Transverse colon (tissue), 4 donors: ENCODE data around the gene UACA. TPM values are rescaled to one million over a fixed set of nuclear protein-coding genes. Genes with fewer than 3 reads are reported as not detected.

Source experiments
- DNase-seq: peaks from one replicate; pipeline ENCODE4 v3.0.0-alpha.2; 2019
- H3K27ac ChIP-seq, 4 donors: fragments of 200-600 bp; sonication (generic); 2 replicates each; pipeline ENCODE4 v1.5.1; 2016 to 2018; ENCODE audit warnings: inconsistent platforms in 4 of 4
- H3K27me3 ChIP-seq: fragments of 200-600 bp; sonication (generic); 2 replicates; pipeline ENCODE4 v1.5.1; 2017; ENCODE audit warnings: inconsistent platforms
- H3K36me3 ChIP-seq, 4 donors: fragments of 200-600 bp; sonication (generic); 2 replicates each; pipeline ENCODE4 v1.5.1; 2017 to 2019; ENCODE audit warnings: inconsistent platforms in 4 of 4
- H3K4me1 ChIP-seq, 4 donors: fragments of 200-600 bp; sonication (generic); 2 replicates each; pipeline ENCODE4 v1.5.1; 2017 to 2020; ENCODE audit warnings: inconsistent platforms in 4 of 4
- H3K4me3 ChIP-seq, 4 donors: fragments of 200-600 bp; sonication (generic); 1 replicate in 1 of 4; 2 replicates in 3 of 4; pipeline versions ENCODE4 v1.5.1 to v1.6.1; 2017 to 2019; ENCODE audit warnings: inconsistent platforms in 4 of 4
- H3K9me3 ChIP-seq, 2 donors: fragments of 200-600 bp; sonication (generic); 2 replicates each; pipeline ENCODE4 v1.5.1; 2017 to 2019; ENCODE audit warnings: inconsistent platforms in 2 of 2
- EP300 ChIP-seq: sonication (generic); formaldehyde crosslinking; IDR thresholded peaks from one replicate; pipeline ENCODE4 v1.6.1; 2017; ENCODE audit warnings: antibody characterized with exemption, low read depth
- POLR2A ChIP-seq: fragments of 450-650 bp; IDR thresholded peaks from one replicate; pipeline ENCODE4 v1.6.1; 2016; ENCODE audit warnings: antibody characterized with exemption, mild to moderate bottlenecking, moderate library complexity
- POLR2AphosphoS5 ChIP-seq, 3 donors: sonication (generic); formaldehyde crosslinking; IDR thresholded peaks; one replicate each; pipeline ENCODE4 v1.6.1; 2016; ENCODE audit warnings: antibody characterized with exemption in 3 of 3
- WGBS, 2 donors: methylation state at CpG; one replicate each; pipeline ENCODE4 v1.1.5; 2018; ENCODE audit warnings: low coverage in 1 of 2; 5-methylcytosine and 5-hydroxymethylcytosine counted together
- in situ Hi-C, 4 donors: fragments of 200-750 bp; cut with MboI; loops; one replicate each; pipeline versions ENCODE4 v1.15.0 to v1.15.1; 2017; ENCODE audit warnings: low sequenced_read_pairs in 3 of 4, low pct_ligation_motif_present in 1 of 4, low pct_unique_long_range_greater_than_20kb in 1 of 4
- intact Hi-C: fragments of 100-400 bp; cut with DNase I; formaldehyde crosslinking; loops from one replicate; pipeline ENCODE4 v1.15.1; 2023; ENCODE audit warnings: low total_unique reads
- total RNA-seq, 4 donors: library from RNA; depleted of rRNA; stranded (reverse); fragments of >200 nt; gene quantifications; one replicate each; pipeline ENCODE4 v1.1.0, GENCODE V29; 2016
- TF ChIP-seq, protein P1 (sequence below), 5 experiments: fragments of 200-600 bp in 3 of 5; fragments of 450-650 bp in 2 of 5; sonication (generic) in 3 of 5; IDR thresholded peaks; 1 replicate in 2 of 5; 2 replicates in 3 of 5; pipeline ENCODE4 v1.5.1; 2016 to 2017; ENCODE audit warnings: antibody characterized with exemption in 5 of 5, inconsistent platforms in 3 of 5, mild to moderate bottlenecking in 2 of 5, moderate library complexity in 1 of 5

The UACA gene
- total RNA-seq, 4 donors from 2014 or later = 19.5 to 90.5 (median 40.8) TPM

DNA sequence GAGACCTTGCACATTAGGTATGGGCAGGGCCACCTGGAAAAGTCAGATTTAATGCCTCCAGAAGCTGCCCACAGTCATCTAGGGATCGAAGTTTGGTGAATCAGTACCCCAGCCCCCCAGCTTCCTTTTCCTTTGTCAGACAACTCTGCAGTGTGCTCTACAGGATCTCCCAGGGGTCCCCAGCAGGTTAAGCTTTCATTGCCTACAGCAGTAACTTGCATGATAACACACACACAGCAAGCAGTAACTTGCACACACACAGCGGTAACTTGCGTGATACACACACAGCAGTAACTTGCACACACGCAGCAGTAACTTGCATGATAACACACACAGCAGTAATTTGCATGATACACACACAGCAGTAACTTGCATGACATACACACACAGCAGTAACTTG, 131.3 kb downstream of the UACA start:
- no peak for DNase-seq
- WGBS, 2 donors = 78% methylated on average over 4 of the region's 4 CpGs; no CpG with 5 or more reads in 1 of the 2 donors
- in situ Hi-C loops = no loop called here

DNA sequence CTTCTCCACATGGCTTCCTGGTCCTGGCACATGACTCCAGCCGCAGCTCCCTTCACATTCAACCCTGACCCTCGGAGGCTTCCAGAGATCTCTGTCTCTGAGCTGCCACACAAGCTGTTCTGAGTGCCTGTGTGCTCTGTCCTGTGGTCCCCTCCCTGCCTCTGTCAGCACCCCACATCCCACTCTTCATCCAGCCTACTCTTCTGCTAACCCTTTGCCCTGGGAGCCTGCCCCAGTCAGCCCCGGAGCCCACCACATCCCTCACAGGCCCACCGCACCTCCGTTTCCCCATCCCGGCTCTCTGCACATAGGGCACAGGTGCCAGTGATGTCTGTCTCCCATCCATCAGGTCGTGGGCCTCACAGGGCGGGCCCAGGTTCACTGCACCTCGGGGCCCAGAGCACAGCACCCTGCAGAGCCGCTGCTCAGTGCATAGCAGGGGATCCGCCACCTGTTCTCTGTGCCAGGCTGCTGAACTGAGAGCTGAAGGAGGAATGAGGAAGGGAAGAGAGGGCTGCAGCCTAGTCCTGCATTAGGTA, 133.6 kb downstream of the UACA start:
- intact Hi-C loops = no loop called here
- H3K36me3 ChIP-seq = no peaks in the 10 kb centered on the region
- no peaks in the 10 kb centered on the region for H3K27me3 ChIP-seq
- peaks cover 0 to 4% (median 0%) of the 10 kb centered on the region in 4 donors for H3K4me1 ChIP-seq
- H3K9me3 ChIP-seq = no peaks in the 10 kb centered on the region
- TF ChIP-seq EP300 = no peak
- TF ChIP-seq POLR2AphosphoS5 (IDR thresholded peaks at IDR 0.05) = no peak
- TF ChIP-seq, protein P1, sequence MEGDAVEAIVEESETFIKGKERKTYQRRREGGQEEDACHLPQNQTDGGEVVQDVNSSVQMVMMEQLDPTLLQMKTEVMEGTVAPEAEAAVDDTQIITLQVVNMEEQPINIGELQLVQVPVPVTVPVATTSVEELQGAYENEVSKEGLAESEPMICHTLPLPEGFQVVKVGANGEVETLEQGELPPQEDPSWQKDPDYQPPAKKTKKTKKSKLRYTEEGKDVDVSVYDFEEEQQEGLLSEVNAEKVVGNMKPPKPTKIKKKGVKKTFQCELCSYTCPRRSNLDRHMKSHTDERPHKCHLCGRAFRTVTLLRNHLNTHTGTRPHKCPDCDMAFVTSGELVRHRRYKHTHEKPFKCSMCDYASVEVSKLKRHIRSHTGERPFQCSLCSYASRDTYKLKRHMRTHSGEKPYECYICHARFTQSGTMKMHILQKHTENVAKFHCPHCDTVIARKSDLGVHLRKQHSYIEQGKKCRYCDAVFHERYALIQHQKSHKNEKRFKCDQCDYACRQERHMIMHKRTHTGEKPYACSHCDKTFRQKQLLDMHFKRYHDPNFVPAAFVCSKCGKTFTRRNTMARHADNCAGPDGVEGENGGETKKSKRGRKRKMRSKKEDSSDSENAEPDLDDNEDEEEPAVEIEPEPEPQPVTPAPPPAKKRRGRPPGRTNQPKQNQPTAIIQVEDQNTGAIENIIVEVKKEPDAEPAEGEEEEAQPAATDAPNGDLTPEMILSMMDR (IDR thresholded peaks at IDR 0.05) = no peak
- no peak for TF ChIP-seq POLR2A
- WGBS, 2 donors = 87% methylated on average over 11 of the region's 11 CpGs; no CpG with 5 or more reads in 1 of the 2 donors
- DNase-seq = no peak
- H3K27ac ChIP-seq = no peak overlapping the region
- no peak overlapping the region for H3K4me3 ChIP-seq
- in situ Hi-C loops = no loop called here

More for the DNA sequence above, 131.3 kb downstream of the UACA start:
- H3K9me3 ChIP-seq = no peaks in the 10 kb centered on the region
- H3K27ac ChIP-seq = no peak overlapping the region
- intact Hi-C loops = no loop called here
- H3K4me3 ChIP-seq = no peak overlapping the region
- H3K36me3 ChIP-seq = no peaks in the 10 kb centered on the region
- TF ChIP-seq POLR2A (no peak), EP300 (no peak), POLR2AphosphoS5 (IDR thresholded peaks at IDR 0.05) (no peak)
- TF ChIP-seq, protein P1 (IDR thresholded peaks at IDR 0.05) = no peak
- H3K4me1 ChIP-seq = peaks cover 0 to 4% (median 0%) of the 10 kb centered on the region in 4 donors
- H3K27me3 ChIP-seq = no peaks in the 10 kb centered on the region

DNA sequence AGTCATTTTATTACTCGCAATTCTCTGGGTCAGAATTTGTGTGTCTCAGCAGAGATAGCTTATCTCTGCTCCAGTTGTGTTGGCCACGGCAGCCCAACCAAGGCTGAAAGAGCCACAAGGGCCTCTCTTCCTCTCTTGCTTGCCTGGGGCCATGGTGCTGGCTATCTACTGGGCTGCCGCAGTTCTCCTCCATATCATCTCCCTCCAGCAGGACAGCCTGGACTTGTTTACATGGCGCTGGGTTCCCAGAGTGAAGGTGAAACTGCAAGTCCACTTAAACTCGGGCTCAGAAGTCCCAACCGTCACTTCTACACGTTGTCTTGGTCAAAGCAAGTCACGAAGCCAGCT, 134.8 kb downstream of the UACA start:
- no peaks in the 10 kb centered on the region for H3K36me3 ChIP-seq
- intact Hi-C loops (no loop called here), in situ Hi-C loops (no loop called here)
- H3K9me3 ChIP-seq = peaks cover under 1 to 1% of the 10 kb centered on the region in 2 donors
- H3K4me3 ChIP-seq = no peak overlapping the region
- no peak for DNase-seq
- H3K27ac ChIP-seq = no peak overlapping the region
- peaks cover 0 to 2% (median 0%) of the 10 kb centered on the region in 4 donors for H3K4me1 ChIP-seq
- TF ChIP-seq EP300 = no peak
- no peak for TF ChIP-seq POLR2AphosphoS5 (IDR thresholded peaks at IDR 0.05)
- no peak for TF ChIP-seq POLR2A
- TF ChIP-seq, protein P1 (IDR thresholded peaks at IDR 0.05) = no peak
- no peaks in the 10 kb centered on the region for H3K27me3 ChIP-seq
- 83 to 92% methylated on average over 8 of the region's 8 CpGs for WGBS, 2 donors

DNA sequence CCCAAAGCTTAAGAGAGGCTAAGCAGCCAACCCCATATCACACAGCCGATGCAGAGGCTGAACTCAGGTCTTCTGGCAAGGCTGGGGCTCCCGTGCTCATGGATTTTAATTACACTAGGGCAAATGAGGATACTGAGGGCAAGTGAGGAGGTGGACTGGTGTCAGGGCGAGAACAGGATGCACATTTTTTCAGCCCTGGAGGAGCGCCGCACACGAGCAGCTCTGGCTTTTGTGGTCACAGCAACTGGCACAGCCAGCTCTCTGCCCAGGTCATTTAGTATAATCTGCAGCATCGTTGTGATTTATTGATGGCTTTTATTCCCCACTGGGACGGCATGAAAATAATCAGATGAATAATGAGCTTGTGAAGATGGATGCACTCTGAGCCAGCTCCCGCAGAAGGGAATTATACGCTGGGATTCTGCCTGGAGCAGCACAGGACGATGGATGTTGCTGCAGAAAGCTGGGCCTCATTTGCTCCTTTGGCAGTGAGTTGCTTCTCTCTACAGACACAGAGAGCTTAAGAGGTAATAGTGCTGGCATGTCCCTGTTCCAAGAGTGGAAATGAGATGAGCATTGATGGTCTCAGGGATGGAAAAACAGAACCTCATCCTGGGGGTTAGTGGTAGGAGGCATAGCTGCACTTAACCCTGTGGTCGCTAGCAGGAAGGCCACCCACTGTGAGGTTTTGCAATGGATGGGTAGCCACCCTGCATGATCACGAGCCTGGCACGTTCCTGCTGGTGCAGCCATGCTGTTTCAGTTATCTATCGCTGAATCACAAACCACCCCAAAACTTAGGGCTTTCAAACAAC, 135.4 kb downstream of the UACA start:
- intact Hi-C loops = no loop called here
- Histone ChIP-seq H3K9me3 (peaks cover 6 to 7% of the 10 kb centered on the region in 2 donors), H3K4me1 (no peaks in the 10 kb centered on the region), H3K27me3 (no peaks in the 10 kb centered on the region), H3K4me3 (no peak overlapping the region), H3K27ac (no peak overlapping the region), H3K36me3 (no peaks in the 10 kb centered on the region)
- in situ Hi-C loops = no loop called here
- TF ChIP-seq POLR2A (no peak), POLR2AphosphoS5 (IDR thresholded peaks at IDR 0.05) (no peak), EP300 (no peak)
- TF ChIP-seq, protein P1 (IDR thresholded peaks at IDR 0.05) = no peak
- 59 to 65% methylated on average over 6 to 15 of the region's 15 CpGs for WGBS, 2 donors
- no peak for DNase-seq
